C4-2B (cell line): ENCODE results near the gene KRTAP21-1.

Experiments
- CTCF ChIP-seq: fragments of 450-650 bp; conservative IDR thresholded peaks from 2 replicates; pipeline ENCODE4 v1.5.1; 2017; ENCODE audit warnings: mild to moderate bottlenecking
- ZFX ChIP-seq: fragments of 450-650 bp; IDR thresholded peaks from 2 replicates; pipeline ENCODE4 v1.6.1; 2017

GRCh38 chr21:30747159-30747558, 8.1 kb downstream of the KRTAP21-1 start, which contains the start of gene KRTAP21-2:
- TF ChIP-seq CTCF (no peak), ZFX (no peak)
